ENCODE results near the gene SLC22A12.
A peak's percentile ranks its signal among the peaks of the same experiment; 100 is the strongest.

SLC22A12 gene

DNA sequence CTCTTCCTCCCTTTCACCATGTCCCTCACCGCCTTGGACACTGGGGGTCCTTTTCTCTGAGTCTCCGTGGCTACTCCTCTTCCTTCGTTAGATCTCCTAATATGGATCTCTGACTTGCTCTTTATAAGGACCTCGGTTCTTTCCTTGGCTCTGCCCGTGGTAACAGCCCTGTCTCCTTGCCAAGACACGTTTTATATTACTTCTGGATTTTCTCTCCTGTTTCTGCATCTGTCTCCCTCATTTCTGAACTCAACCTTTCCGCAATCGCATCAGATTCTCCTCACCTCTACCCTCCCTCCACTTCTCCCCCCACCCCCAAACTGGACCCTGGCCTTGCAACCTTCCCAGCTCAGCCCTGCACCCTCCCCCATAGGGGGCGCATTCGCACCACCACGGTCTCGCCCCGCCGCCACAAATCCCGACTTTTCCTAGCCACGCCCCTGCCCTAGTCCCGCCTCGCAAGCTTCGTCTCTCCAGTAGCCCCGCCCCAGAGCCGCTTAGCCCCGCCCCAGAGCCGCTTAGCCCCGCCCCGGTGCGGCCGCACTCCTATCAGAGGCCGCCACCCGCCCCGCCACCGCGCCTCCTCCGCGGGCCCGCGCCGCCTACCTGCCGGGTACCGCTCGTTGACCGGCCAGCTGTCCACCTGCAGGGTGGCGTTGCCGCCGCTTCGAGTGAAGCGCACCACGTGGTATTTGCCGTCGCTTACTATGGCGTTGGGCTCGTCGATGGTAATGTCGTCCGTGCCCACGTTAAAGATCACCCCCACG, 39.0 kb downstream of the SLC22A12 start:
- no peak overlapping the region for H3K9ac ChIP-seq
- no peaks in the 10 kb centered on the region for H3K36me3 ChIP-seq
- peaks cover 49 to 95% (median 75%) of the 10 kb centered on the region in 10 experiments for H3K4me1 ChIP-seq
- no peak for TF ChIP-seq Cebpa-rat (IDR thresholded peaks at IDR 0.05)
- no peaks in the 10 kb centered on the region for H3K9me3 ChIP-seq (replicated peaks in 1 of 11)
- peak overlapping the region in 5 of 11 experiments; percentile 84 to 98 (median 95); a peak in 6 of 22 replicates for H3K4me2 ChIP-seq
- no peak overlapping the region for H3K27ac ChIP-seq
- peaks cover 0 to 18% (median 0%) of the 10 kb centered on the region in 11 experiments; a peak in 2 of 22 replicates for H4K20me1 ChIP-seq
- H3K4me3 ChIP-seq, result no peak overlapping the region
- H3K27me3 ChIP-seq, result 0 out of 22 replicates have a peak, but pooled peaks cover 0 to 3% (median 0%) of the 10 kb centered on the region in 11 experiments

DNA sequence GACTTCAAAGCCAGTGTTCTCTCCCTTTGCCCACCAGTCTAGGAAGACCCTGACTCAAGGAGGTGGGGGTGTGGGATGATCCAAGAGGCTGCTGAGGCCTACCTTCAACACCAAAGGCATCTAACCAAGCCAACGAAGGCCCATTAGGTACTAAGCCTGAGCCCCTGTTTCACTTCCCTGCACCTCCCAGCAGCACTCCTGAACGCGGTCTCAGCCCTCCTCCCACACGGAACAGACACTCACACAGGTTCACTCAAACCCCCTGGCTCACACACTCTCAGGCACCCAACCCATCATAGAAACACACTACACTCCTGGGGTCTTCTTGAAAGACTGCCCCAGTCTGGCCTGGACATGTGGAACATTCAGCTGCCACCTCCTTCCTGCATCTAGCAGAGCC, 40.7 kb downstream of the SLC22A12 start:
- H3K36me3 ChIP-seq, result no peaks in the 10 kb centered on the region
- H4K20me1 ChIP-seq, result peaks cover 0 to 25% (median 0%) of the 10 kb centered on the region in 11 experiments; a peak in 2 of 22 replicates
- peaks cover 36 to 95% (median 74%) of the 10 kb centered on the region in 10 experiments for H3K4me1 ChIP-seq
- no peaks in the 10 kb centered on the region for H3K9me3 ChIP-seq (replicated peaks in 1 of 11)
- H3K27me3 ChIP-seq, result peaks cover 0 to 3% (median 0%) of the 10 kb centered on the region in 11 experiments; a peak in 1 of 22 replicates
- no peak overlapping the region for H3K27ac ChIP-seq
- no peak overlapping the region for H3K4me3 ChIP-seq
- H3K9ac ChIP-seq, result no peak overlapping the region
- H3K4me2 ChIP-seq, result peak overlapping the region; percentile 18 to 98 (median 90); a peak in 20 of 22 replicates
- TF ChIP-seq Cebpa-rat (IDR thresholded peaks at IDR 0.05), result no peak

DNA sequence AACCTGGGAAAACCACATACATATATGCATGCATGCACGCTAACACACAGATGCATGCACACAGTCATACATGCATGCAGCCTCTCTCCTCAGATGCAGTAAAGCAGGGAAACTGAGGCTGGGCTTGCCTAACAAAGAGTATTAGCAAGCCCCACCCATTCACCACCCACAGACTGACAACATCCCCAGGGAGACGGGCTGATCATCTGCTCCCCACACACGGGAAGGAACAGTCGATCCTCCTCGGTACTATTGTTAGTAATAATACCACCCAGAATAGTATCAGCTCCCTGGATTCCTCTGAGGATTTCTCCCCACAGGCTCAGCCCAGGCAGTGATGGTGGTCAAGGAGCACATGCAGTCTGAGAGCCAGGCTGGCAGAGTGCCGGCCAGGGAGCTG, 41.2 kb downstream of the SLC22A12 start:
- peaks cover 0 to 5% (median 0%) of the 10 kb centered on the region in 11 experiments; a peak in 7 of 22 replicates for H3K27me3 ChIP-seq
- H3K4me2 ChIP-seq, result peak overlapping the region; percentile 45 to 98 (median 90)
- no peaks in the 10 kb centered on the region for H3K9me3 ChIP-seq (replicated peaks in 1 of 11)

DNA sequence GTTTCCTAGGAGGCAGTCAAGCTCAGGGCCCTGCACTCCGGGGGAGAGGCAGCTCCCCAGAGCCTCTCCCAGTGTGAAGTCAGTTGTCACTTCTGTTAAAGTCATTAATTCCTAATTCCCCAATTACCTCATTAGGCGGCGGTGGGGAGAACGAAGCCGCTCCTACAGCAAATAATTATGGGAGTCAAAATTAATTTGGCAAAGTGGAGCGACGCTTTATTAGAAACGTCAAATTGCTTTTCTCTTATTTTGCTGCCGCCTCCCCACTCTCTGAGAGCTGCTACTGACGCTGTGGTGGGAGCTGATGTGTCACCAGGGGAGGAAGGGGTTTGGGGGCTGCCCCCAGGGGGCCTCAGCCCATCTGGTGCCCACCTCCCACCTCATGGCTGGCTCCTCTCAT, 41.6 kb downstream of the SLC22A12 start:
- peak overlapping the region; percentile 45 to 98 (median 90); a peak in 21 of 22 replicates for H3K4me2 ChIP-seq
- H3K4me1 ChIP-seq, result peaks cover 39 to 95% (median 74%) of the 10 kb centered on the region in 10 experiments
- H3K9ac ChIP-seq, result peak overlapping the region in 2 of 11 experiments; percentile 0 to 25; a peak in 2 of 22 replicates
- no peaks in the 10 kb centered on the region for H3K9me3 ChIP-seq (replicated peaks in 1 of 11)
- H3K27me3 ChIP-seq, result peaks cover 0 to 9% (median 0%) of the 10 kb centered on the region in 11 experiments; a peak in 10 of 22 replicates
- no peak overlapping the region for H3K4me3 ChIP-seq
- peaks cover 0 to 32% (median 0%) of the 10 kb centered on the region in 11 experiments; a peak in 5 of 22 replicates for H4K20me1 ChIP-seq
- no peak overlapping the region for H3K27ac ChIP-seq
- TF ChIP-seq Cebpa-rat (IDR thresholded peaks at IDR 0.05), result no peak
- H3K36me3 ChIP-seq, result no peaks in the 10 kb centered on the region

More for the DNA sequence above, 41.2 kb downstream of the SLC22A12 start:
- peak overlapping the region in 2 of 11 experiments; percentile 0 to 25; a peak in 2 of 22 replicates for H3K9ac ChIP-seq
- no peak overlapping the region for H3K4me3 ChIP-seq
- no peak overlapping the region for H3K27ac ChIP-seq
- TF ChIP-seq Cebpa-rat (IDR thresholded peaks at IDR 0.05), result no peak
- peaks cover 0 to 28% (median 0%) of the 10 kb centered on the region in 11 experiments; a peak in 2 of 22 replicates for H4K20me1 ChIP-seq
- H3K36me3 ChIP-seq, result no peaks in the 10 kb centered on the region
- peaks cover 36 to 95% (median 74%) of the 10 kb centered on the region in 10 experiments for H3K4me1 ChIP-seq

DNA sequence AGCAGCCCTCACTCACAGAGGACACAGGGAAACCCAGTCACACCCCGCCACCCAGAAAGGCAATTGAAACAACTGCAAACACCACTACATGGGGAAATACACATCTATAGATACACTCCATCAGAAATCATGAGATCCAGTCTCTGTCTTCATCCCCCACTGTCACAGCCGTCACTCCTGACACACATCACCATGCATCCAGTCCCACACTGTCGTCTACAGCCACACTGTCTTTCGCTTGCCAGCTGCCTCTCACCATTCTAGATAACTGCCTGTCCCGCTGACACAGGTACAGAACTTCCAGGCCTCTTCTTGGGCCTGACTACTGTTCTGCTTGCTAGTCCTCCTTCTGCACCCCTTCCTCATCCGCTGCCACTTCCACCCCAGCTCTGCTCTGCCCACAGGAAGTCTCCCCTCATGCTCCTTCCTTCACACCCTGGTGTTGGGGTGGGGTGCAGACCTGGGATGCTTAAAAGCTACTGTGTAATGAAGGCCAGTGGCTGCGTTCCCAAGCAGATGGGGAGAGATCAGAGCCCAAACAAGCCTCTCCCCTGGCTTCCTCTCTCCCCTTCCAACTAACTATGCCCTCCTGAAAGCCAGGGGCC, 42.6 kb downstream of the SLC22A12 start:
- Histone ChIP-seq H3K27ac (no peak overlapping the region), H4K20me1 (peaks cover 0 to 41% (median 6%) of the 10 kb centered on the region in 11 experiments; a peak in 12 of 22 replicates), H3K4me2 (peak overlapping the region; percentile 35 to 98 (median 90)), H3K4me3 (no peak overlapping the region), H3K9me3 (replicated peaks in 1 of 11) (no peaks in the 10 kb centered on the region), H3K9ac (peak overlapping the region in 3 of 11 experiments; percentile 0 to 15 (median 4); a peak in 1 of 22 replicates), H3K36me3 (no peaks in the 10 kb centered on the region), H3K27me3 (peaks cover 0 to 19% (median 6%) of the 10 kb centered on the region in 11 experiments; a peak in 11 of 22 replicates), H3K4me1 (peaks cover 49 to 95% (median 81%) of the 10 kb centered on the region in 10 experiments)
- TF ChIP-seq Cebpa-rat (IDR thresholded peaks at IDR 0.05), result no peak

DNA sequence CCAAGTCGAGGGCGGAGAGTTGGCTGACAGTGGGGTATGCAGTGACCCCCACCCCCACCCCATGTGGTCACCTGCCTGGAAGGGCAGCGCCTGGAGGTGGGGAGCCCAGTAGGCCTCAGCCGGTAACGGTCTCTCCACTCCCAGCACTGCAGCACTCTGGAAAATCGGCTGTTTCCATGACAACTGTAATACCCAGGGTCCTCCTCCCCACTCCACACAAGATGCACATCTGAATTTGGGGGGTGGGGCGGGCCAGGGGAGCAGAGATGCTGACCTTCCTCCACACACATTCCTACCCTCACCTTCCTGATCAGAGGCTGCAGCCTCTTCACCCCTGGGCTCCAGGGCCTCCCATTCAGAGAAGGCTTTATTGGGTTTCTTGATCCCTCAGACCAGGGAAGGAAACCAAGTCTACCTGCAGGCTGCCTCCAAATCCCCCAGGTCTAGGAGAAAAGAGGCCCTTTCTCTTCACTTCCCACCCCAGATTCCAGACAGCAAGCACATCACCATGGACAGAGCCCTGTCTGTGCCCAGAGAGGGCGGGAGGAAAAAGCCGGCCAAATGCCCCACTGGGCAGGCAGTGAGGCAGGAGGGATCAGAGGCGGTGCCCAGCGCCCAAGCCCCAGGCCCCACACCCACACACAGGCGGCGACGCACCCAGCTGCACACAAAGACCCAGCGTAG, 46.5 kb downstream of the SLC22A12 start:
- peak overlapping the region; percentile 22 to 61 (median 49); a peak in 17 of 20 replicates for H3K4me3 ChIP-seq
- no peak for TF ChIP-seq Cebpa-rat (IDR thresholded peaks at IDR 0.05)
- H3K4me2 ChIP-seq, result peak overlapping the region; percentile 82 to 98 (median 93)
- H3K9me3 ChIP-seq (replicated peaks in 1 of 11), result no peaks in the 10 kb centered on the region
- no peaks in the 10 kb centered on the region for H3K36me3 ChIP-seq
- H4K20me1 ChIP-seq, result peaks cover 0 to 65% (median 21%) of the 10 kb centered on the region in 11 experiments; a peak in 16 of 22 replicates
- H3K4me1 ChIP-seq, result peaks cover 44 to 89% (median 81%) of the 10 kb centered on the region in 10 experiments
- peaks cover 35 to 57% (median 42%) of the 10 kb centered on the region in 11 experiments for H3K27me3 ChIP-seq
- 0 out of 22 replicates have a peak overlapping the region, but pooled peaks of 1 of the 11 experiments have one; percentile 25 for H3K27ac ChIP-seq
- H3K9ac ChIP-seq, result peak overlapping the region in 4 of 11 experiments; percentile 6 to 46 (median 17); a peak in 8 of 22 replicates

DNA sequence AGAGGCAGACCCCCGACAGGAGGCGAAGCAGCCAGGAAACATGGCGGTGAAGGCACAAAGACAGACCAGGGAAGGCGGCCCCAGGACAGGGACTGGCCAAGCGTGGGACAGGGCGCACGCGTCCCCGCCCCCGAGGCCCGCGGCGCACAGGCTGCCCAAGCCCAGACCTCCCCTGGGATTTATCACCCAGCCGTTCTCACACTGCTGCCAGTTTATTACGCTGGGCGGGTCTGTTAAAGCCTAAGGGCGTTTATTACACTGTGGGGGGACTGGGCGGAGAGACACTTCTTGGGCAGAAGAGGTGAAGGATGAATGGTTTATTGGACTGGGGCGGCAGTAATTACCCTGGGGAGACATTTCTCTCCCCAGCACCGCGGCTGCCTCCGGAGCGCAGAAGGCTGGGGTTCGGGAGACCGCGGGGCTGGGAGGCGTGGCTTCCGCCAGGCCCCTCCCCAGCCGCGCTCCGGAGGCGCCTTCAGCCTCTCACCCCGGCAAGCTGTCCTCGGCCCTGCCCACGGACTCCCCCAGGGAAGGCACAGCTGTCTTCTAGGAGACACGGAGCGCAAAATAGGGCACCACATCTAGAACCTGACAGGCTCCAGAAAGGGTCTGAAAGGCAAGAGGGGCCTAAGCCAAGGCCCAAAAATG, 47.1 kb downstream of the SLC22A12 start:
- Histone ChIP-seq H3K9me3 (replicated peaks in 1 of 11) (no peaks in the 10 kb centered on the region), H3K4me1 (peaks cover 43 to 88% (median 79%) of the 10 kb centered on the region in 10 experiments), H3K4me2 (peak overlapping the region; percentile 82 to 98 (median 93)), H4K20me1 (peaks cover 0 to 70% (median 26%) of the 10 kb centered on the region in 11 experiments; a peak in 16 of 22 replicates), H3K4me3 (peak overlapping the region; percentile 22 to 61 (median 49); a peak in 17 of 20 replicates), H3K27me3 (peaks cover 42 to 63% (median 49%) of the 10 kb centered on the region in 11 experiments), H3K27ac (0 out of 22 replicates have a peak overlapping the region, but pooled peaks of 1 of the 11 experiments have one; percentile 25), H3K9ac (peak overlapping the region in 4 of 11 experiments; percentile 6 to 46 (median 17); a peak in 7 of 22 replicates), H3K36me3 (no peaks in the 10 kb centered on the region)
- TF ChIP-seq Cebpa-rat (IDR thresholded peaks at IDR 0.05), result no peak
